ENCODE results near the gene CIB4.

Gene CIB4

DNA sequence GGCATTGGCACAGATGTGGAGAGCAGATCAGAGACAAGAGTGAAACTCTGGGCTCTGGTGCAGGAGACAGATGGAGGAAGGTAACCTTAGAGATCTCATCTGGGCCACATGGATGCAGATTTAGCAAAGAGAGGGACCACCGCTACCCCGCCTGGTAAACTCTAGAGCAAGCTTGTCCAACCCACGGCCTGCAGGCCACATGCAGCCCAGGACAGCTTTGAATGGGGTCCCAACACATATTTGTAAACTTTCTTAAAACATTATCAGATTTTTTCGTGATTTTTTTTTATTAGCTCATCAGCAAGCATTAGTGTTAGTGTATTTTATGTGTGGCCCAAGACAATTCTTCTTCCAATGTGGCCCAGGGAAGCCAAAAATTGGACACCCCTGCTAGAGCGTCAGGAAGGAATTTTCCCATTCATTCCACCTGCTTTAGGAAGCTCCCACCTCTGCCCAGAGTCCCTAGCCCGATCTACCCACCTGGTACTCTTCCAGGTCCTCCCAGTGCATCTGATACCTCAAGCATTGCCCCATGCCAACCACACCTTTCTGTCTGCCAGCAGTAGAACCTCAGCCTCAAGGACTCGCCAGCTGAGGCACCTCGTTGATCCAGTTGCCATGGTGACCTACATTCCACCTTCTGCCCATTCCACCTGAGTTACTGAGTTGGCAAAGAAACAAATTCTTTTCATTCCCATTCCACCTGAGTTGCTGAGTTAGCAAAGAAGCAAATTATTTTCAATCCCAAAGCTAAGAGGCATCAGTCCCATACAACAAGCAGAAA lies at the start of gene CIB4:
TSS of gene CIB4 (minus strand) at position 586 of the 784 bp plus-strand sequence. CDS start at position 534, 52 bp downstream.
- DNase-seq (ENCODE audit: low read depth, low spot score), result no peak
- no peak within 1 kb of the TSS for H3K27ac ChIP-seq (ENCODE audit: low read length)
- no peaks in the 10 kb centered on the region for H3K9me3 ChIP-seq (ENCODE audit: control insufficient read depth, insufficient read depth, low read length)
- H3K36me3 ChIP-seq (ENCODE audit: control insufficient read depth, insufficient read depth, low read length), result no peaks in the 10 kb centered on the region
- H3K4me3 ChIP-seq (ENCODE audit: low read length), result no peak within 1 kb of the TSS
- H3K27me3 ChIP-seq (ENCODE audit: control insufficient read depth, insufficient read depth, low read length), result no peaks in the 10 kb centered on the region; the same call in 1 of the 2 replicates
- WGBS (ENCODE audit: insufficient coverage, insufficient read length), result no CpG with 5 or more reads among the region's 8 CpGs
- H3K4me1 ChIP-seq (ENCODE audit: control insufficient read depth, insufficient read depth, low read length), result 0 out of 2 replicates have a peak, but pooled peaks cover 2% of the 10 kb centered on the region

DNA sequence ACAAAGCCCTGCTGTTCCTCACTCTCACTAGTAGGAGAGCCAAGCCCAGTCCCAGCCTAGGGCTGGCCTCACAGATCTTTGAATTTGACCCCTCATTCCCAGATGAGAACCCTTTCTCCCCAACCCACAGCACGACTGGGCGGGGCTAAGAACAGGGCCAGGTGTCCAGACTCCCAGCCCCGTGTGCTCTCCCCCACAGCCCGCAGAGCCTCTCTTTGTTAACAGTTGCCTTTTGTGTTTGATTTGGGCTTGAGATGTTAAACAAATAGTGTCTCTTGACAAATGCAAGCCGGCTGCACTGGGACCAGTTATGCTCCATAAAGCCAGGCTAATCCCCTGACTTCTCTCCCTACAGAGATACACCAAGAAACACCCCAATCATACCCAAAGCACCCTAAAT lies 46.6 kb upstream of the CIB4 start:
- H3K4me1 ChIP-seq (ENCODE audit: control insufficient read depth, insufficient read depth, low read length), result peaks cover 3% of the 10 kb centered on the region; the same call in 1 of the 2 replicates
- no peaks in the 10 kb centered on the region for H3K9me3 ChIP-seq (ENCODE audit: control insufficient read depth, insufficient read depth, low read length)
- H3K36me3 ChIP-seq (ENCODE audit: control insufficient read depth, insufficient read depth, low read length), result no peaks in the 10 kb centered on the region
- H3K27ac ChIP-seq (ENCODE audit: low read length), result no peak overlapping the region
- no CpG with 5 or more reads among the region's 5 CpGs for WGBS (ENCODE audit: insufficient coverage, insufficient read length)
- no peak overlapping the region for H3K4me3 ChIP-seq (ENCODE audit: low read length)
- DNase-seq (ENCODE audit: low read depth, low spot score), result no peak
- H3K27me3 ChIP-seq (ENCODE audit: control insufficient read depth, insufficient read depth, low read length), result no peaks in the 10 kb centered on the region; the same call in 1 of the 2 replicates

DNA sequence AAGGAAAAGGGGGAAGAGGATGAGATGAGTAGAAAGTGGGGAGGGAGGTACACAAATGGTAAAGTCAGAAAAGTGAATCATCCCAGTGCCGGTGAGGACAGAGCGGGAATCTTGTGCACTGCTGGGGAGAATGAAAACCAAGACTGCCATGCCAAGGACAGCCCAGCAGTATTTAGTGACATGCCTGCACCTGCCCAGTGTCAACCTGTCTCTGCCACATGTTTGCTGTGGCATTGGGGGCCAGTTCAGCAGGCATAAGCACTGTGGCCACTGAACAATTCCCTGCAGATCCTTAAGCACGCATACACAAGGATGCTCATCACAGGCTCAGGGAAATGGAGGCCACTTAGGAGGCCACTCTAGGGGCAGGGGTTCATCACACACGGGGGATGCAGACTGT lies 46.2 kb upstream of the CIB4 start:
- Histone ChIP-seq H3K4me3 (ENCODE audit: low read length) (no peak overlapping the region), H3K36me3 (ENCODE audit: control insufficient read depth, insufficient read depth, low read length) (no peaks in the 10 kb centered on the region), H3K27me3 (ENCODE audit: control insufficient read depth, insufficient read depth, low read length) (no peaks in the 10 kb centered on the region; the same call in 1 of the 2 replicates), H3K27ac (ENCODE audit: low read length) (no peak overlapping the region), H3K4me1 (ENCODE audit: control insufficient read depth, insufficient read depth, low read length) (peaks cover 2% of the 10 kb centered on the region; the same call in 1 of the 2 replicates), H3K9me3 (ENCODE audit: control insufficient read depth, insufficient read depth, low read length) (no peaks in the 10 kb centered on the region)
- no peak for DNase-seq (ENCODE audit: low read depth, low spot score)
- WGBS (ENCODE audit: insufficient coverage, insufficient read length), result no CpG with 5 or more reads among the region's 4 CpGs

DNA sequence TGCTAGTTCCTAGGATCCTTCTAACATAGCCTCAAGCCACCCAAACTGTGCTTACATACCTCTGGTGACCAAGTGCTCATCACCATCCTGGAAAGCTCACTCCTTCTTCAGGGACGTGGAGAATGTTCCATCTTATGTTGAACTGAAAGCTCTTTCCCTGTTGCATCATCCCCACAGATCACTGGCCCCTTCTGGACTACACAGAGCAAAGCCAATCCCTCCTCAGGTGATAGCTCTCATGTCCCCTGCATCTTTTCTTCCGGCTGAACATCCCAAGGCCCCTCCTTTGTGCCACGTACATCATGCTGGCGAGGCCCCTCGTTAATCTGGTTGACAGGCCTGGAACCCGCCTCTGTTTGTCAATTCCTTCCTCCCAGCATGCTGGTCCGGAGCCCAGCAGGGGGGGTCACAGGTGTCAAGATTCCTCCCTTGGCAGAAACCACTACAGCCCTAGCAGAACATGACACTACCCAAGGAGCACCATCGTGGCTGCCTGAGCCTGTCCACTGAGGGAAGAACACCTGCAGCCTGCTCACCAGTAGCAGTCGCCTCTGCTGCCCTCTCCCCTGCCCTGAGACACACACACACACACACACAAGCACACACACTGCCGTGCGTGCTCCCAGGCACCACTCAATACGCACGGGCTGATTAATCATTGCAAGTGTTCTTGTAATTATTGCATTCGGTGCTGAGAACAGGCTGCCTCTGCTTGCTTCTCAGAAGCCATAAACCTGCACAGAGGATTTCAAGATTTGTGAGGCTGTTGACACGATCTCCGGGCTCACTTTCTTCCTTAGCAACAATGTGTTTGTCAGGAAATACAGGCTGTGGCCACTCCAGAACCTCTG lies 45.0 kb upstream of the CIB4 start:
- WGBS (ENCODE audit: insufficient coverage, insufficient read length), result no CpG with 5 or more reads among the region's 16 CpGs
- no peak for DNase-seq (ENCODE audit: low read depth, low spot score)
- H3K4me1 ChIP-seq (ENCODE audit: control insufficient read depth, insufficient read depth, low read length), result no peaks in the 10 kb centered on the region; the same call in 1 of the 2 replicates
- H3K27ac ChIP-seq (ENCODE audit: low read length), result no peak overlapping the region
- H3K4me3 ChIP-seq (ENCODE audit: low read length), result no peak overlapping the region
- H3K27me3 ChIP-seq (ENCODE audit: control insufficient read depth, insufficient read depth, low read length), result no peaks in the 10 kb centered on the region
- no peaks in the 10 kb centered on the region for H3K9me3 ChIP-seq (ENCODE audit: control insufficient read depth, insufficient read depth, low read length)
- H3K36me3 ChIP-seq (ENCODE audit: control insufficient read depth, insufficient read depth, low read length), result no peaks in the 10 kb centered on the region

DNA sequence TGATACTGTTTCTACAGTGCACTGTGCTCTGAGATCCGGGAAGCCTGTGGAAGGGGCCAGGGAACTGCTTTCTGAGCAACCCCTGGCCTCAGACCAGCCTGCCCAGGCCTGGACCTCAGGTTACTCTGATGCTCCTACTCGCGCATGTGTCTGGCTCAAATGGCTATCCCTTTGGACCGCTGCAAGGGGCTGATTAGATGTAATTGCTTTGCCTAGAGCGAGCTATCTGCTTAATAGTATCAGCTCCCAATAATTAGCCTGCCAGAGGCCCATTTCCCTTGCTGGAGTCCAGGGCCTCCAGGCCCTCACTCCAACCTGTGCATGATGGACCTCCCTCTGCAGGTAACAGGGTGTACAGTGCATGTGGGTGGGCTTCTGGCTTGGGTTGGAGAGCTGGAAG lies 44.2 kb upstream of the CIB4 start:
- H3K27me3 ChIP-seq (ENCODE audit: control insufficient read depth, insufficient read depth, low read length), result no peaks in the 10 kb centered on the region
- H3K36me3 ChIP-seq (ENCODE audit: control insufficient read depth, insufficient read depth, low read length), result no peaks in the 10 kb centered on the region
- WGBS (ENCODE audit: insufficient coverage, insufficient read length), result no CpG with 5 or more reads among the region's 5 CpGs
- H3K4me3 ChIP-seq (ENCODE audit: low read length), result no peak overlapping the region
- H3K27ac ChIP-seq (ENCODE audit: low read length), result no peak overlapping the region
- no peaks in the 10 kb centered on the region for H3K9me3 ChIP-seq (ENCODE audit: control insufficient read depth, insufficient read depth, low read length)
- DNase-seq (ENCODE audit: low read depth, low spot score), result no peak
- H3K4me1 ChIP-seq (ENCODE audit: control insufficient read depth, insufficient read depth, low read length), result no peaks in the 10 kb centered on the region; the same call in 1 of the 2 replicates

DNA sequence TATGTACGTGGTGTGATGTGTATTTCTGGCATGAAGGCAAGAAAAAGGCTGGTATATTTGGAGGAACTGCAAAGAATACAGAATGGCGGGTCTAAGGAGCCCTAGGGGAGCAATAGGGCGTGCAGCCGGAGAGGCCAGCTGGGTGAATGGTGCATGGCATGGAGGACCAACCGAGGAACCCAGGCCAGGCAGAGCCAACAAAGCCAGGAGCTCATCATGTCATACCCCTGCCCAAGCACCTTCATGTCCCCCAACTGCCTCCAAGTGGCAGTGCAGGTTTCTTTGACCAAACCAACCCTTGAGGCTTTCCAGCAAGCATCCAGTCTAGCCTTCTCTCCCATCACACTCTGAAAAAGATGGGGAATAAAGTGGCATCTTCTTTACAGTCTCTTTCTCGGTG lies 42.4 kb upstream of the CIB4 start:
- Histone ChIP-seq H3K27me3 (ENCODE audit: control insufficient read depth, insufficient read depth, low read length) (no peaks in the 10 kb centered on the region), H3K4me3 (ENCODE audit: low read length) (no peak overlapping the region), H3K9me3 (ENCODE audit: control insufficient read depth, insufficient read depth, low read length) (no peaks in the 10 kb centered on the region), H3K4me1 (ENCODE audit: control insufficient read depth, insufficient read depth, low read length) (no peaks in the 10 kb centered on the region; the same call in 1 of the 2 replicates), H3K36me3 (ENCODE audit: control insufficient read depth, insufficient read depth, low read length) (no peaks in the 10 kb centered on the region), H3K27ac (ENCODE audit: low read length) (no peak overlapping the region)
- no CpG with 5 or more reads among the region's 6 CpGs for WGBS (ENCODE audit: insufficient coverage, insufficient read length)
- DNase-seq (ENCODE audit: low read depth, low spot score), result no peak

DNA sequence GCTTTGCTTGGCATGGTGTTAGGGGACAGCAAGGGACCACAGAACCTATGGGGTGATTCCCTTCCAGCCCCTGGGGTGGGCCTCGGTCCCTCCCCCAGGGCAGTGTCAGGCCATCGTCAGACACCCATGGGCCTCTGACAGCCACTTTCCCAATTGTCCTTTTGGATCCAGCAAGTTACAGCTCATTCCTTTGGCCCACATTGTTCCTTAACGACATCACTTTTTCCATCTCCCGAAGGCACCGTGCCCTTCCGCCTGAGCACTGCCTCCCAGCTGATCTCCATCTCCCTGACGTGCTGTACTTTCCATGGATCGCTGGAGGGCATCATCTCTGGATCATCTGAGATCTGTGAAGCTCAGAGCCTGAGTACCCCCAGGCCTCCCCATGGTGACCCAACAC lies 41.0 kb upstream of the CIB4 start:
- H3K36me3 ChIP-seq (ENCODE audit: control insufficient read depth, insufficient read depth, low read length), result no peaks in the 10 kb centered on the region
- H3K4me3 ChIP-seq (ENCODE audit: low read length), result no peak overlapping the region
- DNase-seq (ENCODE audit: low read depth, low spot score), result no peak
- H3K4me1 ChIP-seq (ENCODE audit: control insufficient read depth, insufficient read depth, low read length), result no peaks in the 10 kb centered on the region
- no CpG with 5 or more reads among the region's 8 CpGs for WGBS (ENCODE audit: insufficient coverage, insufficient read length)
- no peaks in the 10 kb centered on the region for H3K9me3 ChIP-seq (ENCODE audit: control insufficient read depth, insufficient read depth, low read length)
- H3K27me3 ChIP-seq (ENCODE audit: control insufficient read depth, insufficient read depth, low read length), result no peaks in the 10 kb centered on the region
- no peak overlapping the region for H3K27ac ChIP-seq (ENCODE audit: low read length)

DNA sequence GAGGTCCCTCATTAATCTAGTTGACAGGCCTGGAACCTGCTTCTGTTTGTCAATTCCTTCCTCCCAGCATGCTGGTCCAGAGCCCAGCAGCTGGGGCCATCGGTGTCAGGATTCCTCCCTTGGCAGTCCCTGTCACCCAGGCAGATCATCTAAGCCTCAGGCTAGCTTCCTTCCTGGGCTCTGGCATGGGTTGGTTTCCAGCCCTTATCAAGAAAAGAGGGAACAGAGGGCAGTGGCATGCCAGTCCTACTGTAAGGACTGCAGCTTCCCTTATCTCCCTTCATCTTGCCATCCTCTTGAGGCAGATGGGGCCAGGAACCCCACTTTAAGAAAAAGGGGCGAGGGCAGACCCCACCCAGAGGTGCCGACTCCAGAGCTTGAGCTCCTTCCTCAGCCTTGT lies 40.5 kb upstream of the CIB4 start:
- DNase-seq (ENCODE audit: low read depth, low spot score), result no peak
- Histone ChIP-seq H3K4me3 (ENCODE audit: low read length) (no peak overlapping the region), H3K36me3 (ENCODE audit: control insufficient read depth, insufficient read depth, low read length) (no peaks in the 10 kb centered on the region), H3K9me3 (ENCODE audit: control insufficient read depth, insufficient read depth, low read length) (no peaks in the 10 kb centered on the region), H3K27me3 (ENCODE audit: control insufficient read depth, insufficient read depth, low read length) (no peaks in the 10 kb centered on the region), H3K27ac (ENCODE audit: low read length) (no peak overlapping the region), H3K4me1 (ENCODE audit: control insufficient read depth, insufficient read depth, low read length) (no peaks in the 10 kb centered on the region)
- no CpG with 5 or more reads among the region's 3 CpGs for WGBS (ENCODE audit: insufficient coverage, insufficient read length)

DNA sequence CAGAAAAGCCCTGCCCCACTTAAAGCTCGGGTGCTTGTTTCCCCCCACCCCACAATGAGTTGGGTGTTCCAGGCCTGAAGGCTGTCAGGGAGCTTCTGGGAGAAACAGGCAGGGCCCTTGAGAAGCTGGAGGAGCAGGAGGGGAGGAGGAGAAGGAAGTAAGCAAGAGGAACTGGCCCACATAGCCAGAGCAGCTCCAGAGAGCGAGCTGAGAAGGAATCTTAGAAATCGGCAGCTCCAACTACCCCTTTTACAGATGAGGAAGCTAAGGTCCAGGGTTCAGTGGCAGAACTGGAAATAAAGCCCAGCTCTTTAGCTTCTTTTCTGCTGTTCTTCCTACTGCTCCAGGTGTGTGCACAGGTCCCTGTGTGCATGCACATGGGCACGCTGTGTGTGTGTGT lies 38.7 kb upstream of the CIB4 start:
- Histone ChIP-seq H3K27ac (ENCODE audit: low read length) (no peak overlapping the region), H3K9me3 (ENCODE audit: control insufficient read depth, insufficient read depth, low read length) (no peaks in the 10 kb centered on the region), H3K27me3 (ENCODE audit: control insufficient read depth, insufficient read depth, low read length) (no peaks in the 10 kb centered on the region), H3K36me3 (ENCODE audit: control insufficient read depth, insufficient read depth, low read length) (no peaks in the 10 kb centered on the region), H3K4me1 (ENCODE audit: control insufficient read depth, insufficient read depth, low read length) (no peaks in the 10 kb centered on the region), H3K4me3 (ENCODE audit: low read length) (no peak overlapping the region)
- no peak for DNase-seq (ENCODE audit: low read depth, low spot score)
- no CpG with 5 or more reads among the region's 4 CpGs for WGBS (ENCODE audit: insufficient coverage, insufficient read length)

DNA sequence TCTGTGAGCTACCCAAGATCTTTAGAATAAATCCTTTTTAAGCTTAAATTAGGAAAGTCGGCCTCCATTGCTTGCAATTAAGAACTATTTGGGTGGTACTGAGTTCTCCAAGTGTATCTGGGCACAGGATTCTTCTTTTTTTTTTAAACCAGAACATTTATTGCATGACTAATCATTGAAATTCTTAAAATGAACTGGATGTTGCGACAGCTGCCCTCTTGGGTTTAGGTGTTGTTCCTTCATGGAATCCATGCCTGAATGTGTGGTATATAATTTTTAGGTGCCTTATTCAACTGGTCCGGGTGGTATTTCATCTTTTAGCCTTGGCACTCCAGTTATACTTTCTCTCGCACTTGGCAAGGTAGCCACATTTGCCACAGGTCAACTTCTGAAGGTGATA lies 36.9 kb upstream of the CIB4 start:
- H3K27me3 ChIP-seq (ENCODE audit: control insufficient read depth, insufficient read depth, low read length), result no peaks in the 10 kb centered on the region
- H3K36me3 ChIP-seq (ENCODE audit: control insufficient read depth, insufficient read depth, low read length), result no peaks in the 10 kb centered on the region
- no peak for DNase-seq (ENCODE audit: low read depth, low spot score)
- no peak overlapping the region for H3K4me3 ChIP-seq (ENCODE audit: low read length)
- H3K4me1 ChIP-seq (ENCODE audit: control insufficient read depth, insufficient read depth, low read length), result no peaks in the 10 kb centered on the region
- no peak overlapping the region for H3K27ac ChIP-seq (ENCODE audit: low read length)
- WGBS (ENCODE audit: insufficient coverage, insufficient read length), result no CpG with 5 or more reads among the region's 4 CpGs
- no peaks in the 10 kb centered on the region for H3K9me3 ChIP-seq (ENCODE audit: control insufficient read depth, insufficient read depth, low read length)

Data from iPS DF 6.9 (cell line).